HCT116 (cell line): ENCODE measurements around the gene PITPNC1. TPM values are rescaled to one million over a fixed set of nuclear protein-coding genes. Genes with fewer than 3 reads are reported as not detected.

Experiments
- ATAC-seq: fragments of 200-7000 bp; cut with Tn5 transposase; 2 replicates; pipeline ENCODE4 v1.9.1; 2020; ENCODE audit warnings: mild to moderate bottlenecking, moderate library complexity
- BruUV-seq: library from RNA; stranded (reverse); fragments of 400-500 nt; replicated peaks from 2 replicates; lab custom pipeline; 2021; lab: Mats Ljungman, UMichigan
- CTCF ChIA-PET: fragments of 300-600 bp; sonication (Branson Sonifier 250); formaldehyde crosslinking; loops from one replicate; lab custom pipeline; 2021; ENCODE audit warnings: antibody characterized with exemption; lab: Charles Lee
- POLR2A ChIA-PET: fragments of 300-600, 350-600 bp; sonication (Branson Sonifier 250); formaldehyde crosslinking; loops from one replicate; lab custom pipeline; 2021; ENCODE audit warnings: antibody characterized with exemption; lab: Charles Lee
- RAD21 ChIA-PET, 2 experiments: fragments of 300-600 bp; sonication (Branson Sonifier 250); formaldehyde crosslinking; loops; one replicate each; lab custom pipeline; 2023; ENCODE audit warnings: low total read pairs in 2 of 2; ENCODE audit not compliant: uncharacterized antibody in 2 of 2, unreplicated experiment in 2 of 2, low non-redundant PET in 1 of 2; lab: Charles Lee
- DNase-seq: peaks from one replicate; pipeline ENCODE4 v3.0.0-alpha.2; 2010; ENCODE audit warnings: low read depth, low spot score
- H2AFZ ChIP-seq: fragments of 200-600 bp; shearing (Covaris generic), sonication (generic); 2 replicates; pipeline ENCODE4 v1.6.1; 2017; ENCODE audit warnings: low read depth, mixed run types, mixed read lengths, antibody characterized with exemption, low read length; ENCODE audit not compliant: poor library complexity, severe bottlenecking
- H3K27ac ChIP-seq: 2 replicates; pipeline ENCODE4 v1.5.1; 2012; ENCODE audit warnings: low read depth, low read length
- H3K27me3 ChIP-seq: fragments of 200-600 bp; sonication (generic); 2 replicates; pipeline ENCODE4 v1.6.1; 2016; ENCODE audit warnings: mixed run types, low read length, mixed read lengths; ENCODE audit not compliant: insufficient read depth
- H3K36me3 ChIP-seq, 2 experiments: fragments of 200-500 bp in 1 of 2; fragments of 200-600 bp in 1 of 2; sonication (Bioruptor generic) in 1 of 2; sonication (generic) in 1 of 2; 2 replicates each; pipeline versions ENCODE4 v1.5.1 to v1.6.1; 2014 to 2016; ENCODE audit warnings: low read length in 2 of 2, inconsistent platforms in 1 of 2, mixed read lengths in 1 of 2, mixed run types in 1 of 2; ENCODE audit not compliant: insufficient read depth in 2 of 2, control insufficient read depth in 1 of 2
- H3K4me1 ChIP-seq, 2 experiments: fragments of 200-600 bp in 1 of 2; sonication (generic) in 1 of 2; 2 replicates each; pipeline versions ENCODE4 v1.5.1 to v1.6.1; 2012 to 2017; ENCODE audit warnings: low read length in 2 of 2, inconsistent platforms in 1 of 2, mild to moderate bottlenecking in 1 of 2, mixed read lengths in 1 of 2, mixed run types in 1 of 2, moderate library complexity in 1 of 2; ENCODE audit not compliant: insufficient read depth in 2 of 2, control insufficient read depth in 1 of 2
- H3K4me2 ChIP-seq: fragments of 200-600 bp; sonication (generic); 2 replicates; pipeline ENCODE4 v1.6.1; 2017; ENCODE audit warnings: mixed run types, low read length, mixed read lengths
- H3K4me3 ChIP-seq, 2 experiments: fragments of 200-600 bp in 1 of 2; sonication (generic) in 1 of 2; replicated peaks in 1 of 2; 2 replicates each; pipeline ENCODE4 v1.5.1; 2011 to 2016; ENCODE audit warnings: low read length in 2 of 2, control low read depth in 1 of 2, low read depth in 1 of 2, mild to moderate bottlenecking in 1 of 2, mixed read lengths in 1 of 2, mixed run types in 1 of 2
- H3K79me2 ChIP-seq: fragments of 200-600 bp; sonication (generic); 2 replicates; pipeline ENCODE4 v1.6.1; 2017; ENCODE audit warnings: mild to moderate bottlenecking, mixed run types, low read length, moderate library complexity, mixed read lengths; ENCODE audit not compliant: insufficient read depth
- H3K9ac ChIP-seq: fragments of 200-600 bp; sonication (generic); 2 replicates; pipeline ENCODE4 v1.6.1; 2016; ENCODE audit warnings: low read length, mixed read lengths
- H3K9me2 ChIP-seq: fragments of 200-600 bp; sonication (generic), shearing (Covaris generic); 2 replicates; pipeline ENCODE4 v1.6.1; 2017; ENCODE audit warnings: mixed run types, mild to moderate bottlenecking, moderate library complexity; ENCODE audit not compliant: insufficient read depth
- H3K9me3 ChIP-seq, 2 experiments: fragments of 200-500 bp in 1 of 2; fragments of 200-600 bp in 1 of 2; sonication (Bioruptor generic) in 1 of 2; sonication (generic) in 1 of 2; 2 replicates each; pipeline ENCODE4 v1.6.1; 2014 to 2017; ENCODE audit warnings: low read length in 2 of 2, mixed read lengths in 2 of 2, inconsistent platforms in 1 of 2, low read depth in 1 of 2, mild to moderate bottlenecking in 1 of 2, mixed run types in 1 of 2, moderate library complexity in 1 of 2; ENCODE audit not compliant: control insufficient read depth in 1 of 2, insufficient read depth in 1 of 2
- H4K20me1 ChIP-seq: fragments of 200-600 bp; sonication (generic), shearing (Covaris generic); 2 replicates; pipeline ENCODE4 v1.6.1; 2017; ENCODE audit warnings: mixed run types, mild to moderate bottlenecking, moderate library complexity; ENCODE audit not compliant: insufficient read depth
- CEBPB ChIP-seq: IDR thresholded peaks from 2 replicates; pipeline ENCODE4 v1.6.1; 2012; ENCODE audit warnings: low read depth
- CTCF ChIP-seq, 3 experiments: fragments of 200-600 bp in 1 of 3; sonication (generic) in 1 of 3; IDR thresholded peaks in 2 of 3; conservative IDR thresholded peaks in 1 of 3; 2 replicates each; pipeline ENCODE4 v1.5.1; 2012 to 2017; ENCODE audit warnings: low read depth in 2 of 3, low read length in 2 of 3, antibody characterized with exemption in 1 of 3, borderline replicate concordance in 1 of 3, control low read depth in 1 of 3, mild to moderate bottlenecking in 1 of 3, mixed read lengths in 1 of 3, mixed run types in 1 of 3, moderate library complexity in 1 of 3; ENCODE audit not compliant: insufficient read depth in 1 of 3
- EGR1 ChIP-seq: IDR thresholded peaks from 2 replicates; pipeline ENCODE4 v1.6.1; 2012; ENCODE audit warnings: low read depth
- FOSL1 ChIP-seq: IDR thresholded peaks from 2 replicates; pipeline ENCODE4 v1.6.1; 2012; ENCODE audit warnings: low read depth
- POLR2A ChIP-seq: IDR thresholded peaks from 2 replicates; pipeline ENCODE4 v1.7.0; 2011; ENCODE audit warnings: borderline replicate concordance; ENCODE audit not compliant: insufficient read depth, insufficient read length; ENCODE audit errors: extremely low read depth
- POLR2AphosphoS5 ChIP-seq: IDR thresholded peaks from 2 replicates; pipeline ENCODE4 v1.6.1; 2011; ENCODE audit warnings: mild to moderate bottlenecking, low read depth, low read length, moderate library complexity
- SP1 ChIP-seq: IDR thresholded peaks from 2 replicates; pipeline ENCODE4 v1.6.1; 2012; ENCODE audit warnings: low read depth
- SRF ChIP-seq: IDR thresholded peaks from 2 replicates; pipeline ENCODE4 v1.6.1; 2012; ENCODE audit warnings: low read depth
- TCF7L2 ChIP-seq: IDR thresholded peaks from 2 replicates; pipeline ENCODE4 v1.7.0; 2011; ENCODE audit warnings: borderline replicate concordance, inconsistent platforms; ENCODE audit not compliant: insufficient read depth, insufficient read length; ENCODE audit errors: extremely low read depth
- ZBTB33 ChIP-seq: IDR thresholded peaks from 2 replicates; pipeline ENCODE4 v1.6.1; 2011; ENCODE audit warnings: mild to moderate bottlenecking, low read length, moderate library complexity; ENCODE audit not compliant: insufficient replicate concordance; ENCODE audit errors: extremely low read depth
- ZFX ChIP-seq: fragments of 450-650 bp; IDR thresholded peaks from 2 replicates; pipeline ENCODE4 v1.6.1; 2017
- intact Hi-C: fragments of 100-400 bp; cut with micrococcal nuclease; formaldehyde crosslinking; loops from 2 replicates; pipeline ENCODE4 v1.10.0; 2022
- total RNA-seq: library from RNA; stranded (reverse); gene quantifications from one replicate; pipeline ENCODE4 v1.2.1, GENCODE V29; 2021; ENCODE audit not compliant: unreplicated experiment

The PITPNC1 gene
- total RNA-seq, 1 experiment from 2014 or later, result 41.9 TPM

GRCh38 chr17:67353161-67353560 is 23.9 kb upstream of the PITPNC1 start (continued):
- no peak for TF ChIP-seq ZFX
- TF ChIP-seq SP1, result no peak
- TF ChIP-seq EGR1, result no peak
- TF ChIP-seq TCF7L2, result no peak

GRCh38 chr17:67353929-67354574 is 23.0 kb upstream of the PITPNC1 start:
- RAD21 ChIA-PET, result no interaction called here
- intact Hi-C loops, result no loop called here
- Histone ChIP-seq H4K20me1 (peaks cover 13% of the 10 kb centered on the region), H3K4me2 (no peak overlapping the region), H3K9ac (no peak overlapping the region), H3K9me3 (no peaks in the 10 kb centered on the region), H3K4me3 (no peak overlapping the region), H3K4me1 (no peaks in the 10 kb centered on the region), H3K79me2 (peaks cover 97% of the 10 kb centered on the region), H2AFZ (no peak overlapping the region), H3K27me3 (no peaks in the 10 kb centered on the region), H3K9me2 (no peaks in the 10 kb centered on the region), H3K36me3 (peaks cover 64 to 78% of the 10 kb centered on the region in 2 experiments), H3K27ac (no peak overlapping the region)
- ATAC-seq (no peak), DNase-seq (no peak)
- BruUV-seq, result no TSS peak
- POLR2A ChIA-PET, result interaction anchor here (1.2 kb wide), 1 partner anchor 11 kb away, joined by 3 read pairs; no protein-coding TSS in a partner anchor
- TF ChIP-seq ZBTB33 (no peak), TCF7L2 (no peak), POLR2A (no peak), CEBPB (no peak), POLR2AphosphoS5 (no peak), SRF (no peak), CTCF (IDR thresholded peaks at IDR 0.05 in 2 of 3, conservative IDR thresholded peaks at IDR 0.05 in 1 of 3; ENCODE audit: borderline replicate concordance in 1 of 3, insufficient read depth in 1 of 3, low read depth in 2 of 3, low read length in 2 of 3) (no peak), FOSL1 (no peak)
- CTCF ChIA-PET, result interaction anchor here (1.2 kb wide), 1 partner anchor 20 kb away, joined by 3 read pairs; no protein-coding TSS in a partner anchor
